Panc1 (cell line): ENCODE data around the gene CCDC74B. TPM values are rescaled to one million over a fixed set of nuclear protein-coding genes. Genes with fewer than 3 reads are reported as not detected.
A peak's percentile ranks its signal among the peaks of the same experiment; 100 is the strongest.
"Not testable (repeated sequence)": the region's sequence is repeated elsewhere in the genome, so short reads cannot be mapped to it uniquely, and the experiment has no call there.

ENCODE experiments used
- ATAC-seq: fragments of 200-7000 bp; cut with Tn5 transposase; 2 replicates; pipeline ENCODE4 v1.9.1; 2020; ENCODE audit warnings: mild to moderate bottlenecking, moderate library complexity
- BruUV-seq: library from RNA; stranded (reverse); fragments of 400-500 nt; replicated peaks from 2 replicates; lab custom pipeline; 2021; lab: Mats Ljungman, UMichigan
- CTCF ChIA-PET: fragments of 300-600 bp; sonication (Branson Sonifier 250); formaldehyde crosslinking; loops from one replicate; lab custom pipeline; 2022; ENCODE audit warnings: antibody characterized with exemption; lab: Charles Lee
- POLR2A ChIA-PET: fragments of 300-600 bp; sonication (Branson Sonifier 250); formaldehyde crosslinking; loops from one replicate; lab custom pipeline; 2022; ENCODE audit warnings: antibody characterized with exemption; lab: Charles Lee
- DNase-seq: peaks from one replicate; pipeline ENCODE4 v3.0.0-alpha.2; 2010; ENCODE audit warnings: low read depth, low spot score
- H3K27ac ChIP-seq: 2 replicates; pipeline ENCODE4 v1.5.1; 2011; ENCODE audit warnings: mild to moderate bottlenecking, low read length, inconsistent platforms
- H3K27me3 ChIP-seq: fragments of 200-500 bp; sonication (Bioruptor generic); 2 replicates; pipeline ENCODE4 v1.6.0; 2014; ENCODE audit warnings: low read length, inconsistent platforms; ENCODE audit not compliant: control insufficient read depth, insufficient read depth
- H3K36me3 ChIP-seq: fragments of 200-500 bp; sonication (Bioruptor generic); 2 replicates; pipeline ENCODE4 v1.5.1; 2014; ENCODE audit warnings: inconsistent platforms, mild to moderate bottlenecking, low read length, moderate library complexity; ENCODE audit not compliant: control insufficient read depth, insufficient read depth
- H3K4me1 ChIP-seq: 2 replicates; pipeline ENCODE4 v1.5.1; 2011; ENCODE audit warnings: inconsistent platforms, mild to moderate bottlenecking, low read length, moderate library complexity; ENCODE audit not compliant: control insufficient read depth, insufficient read depth
- H3K4me3 ChIP-seq, 2 experiments: 2 replicates each; pipeline ENCODE4 v1.5.1; 2011 to 2012; ENCODE audit warnings: low read depth in 2 of 2, low read length in 2 of 2, mild to moderate bottlenecking in 2 of 2, inconsistent platforms in 1 of 2, moderate library complexity in 1 of 2
- H3K9me3 ChIP-seq: fragments of 200-500 bp; sonication (Bioruptor generic); 2 replicates; pipeline ENCODE4 v1.5.1; 2014; ENCODE audit warnings: low read depth, mild to moderate bottlenecking, inconsistent platforms, low read length, moderate library complexity; ENCODE audit not compliant: control insufficient read depth, insufficient read depth
- in situ Hi-C: cut with HindIII; loops from 2 replicates; pipeline ENCODE4 v1.10.0; 2016; ENCODE audit warnings: low sequenced_read_pairs, low pct_unique_long_range_greater_than_20kb
- intact Hi-C: fragments of 100-400 bp; cut with micrococcal nuclease; formaldehyde crosslinking; loops from one replicate; pipeline ENCODE4 v1.10.0; 2022; ENCODE audit not compliant: unreplicated experiment
- total RNA-seq: library from RNA; stranded (reverse); gene quantifications from one replicate; pipeline ENCODE4 v1.2.1, GENCODE V29; 2021; ENCODE audit not compliant: unreplicated experiment

Gene CCDC74B
- total RNA-seq, 1 experiment from 2014 or later, result 9.8 TPM

GRCh38 chr2:130120924-130121323 lies 24.0 kb downstream of the CCDC74B start:
- in situ Hi-C loops, H3K36me3 ChIP-seq, intact Hi-C loops, H3K4me1 ChIP-seq, H3K9me3 ChIP-seq, DNase-seq, POLR2A ChIA-PET, H3K4me3 ChIP-seq, CTCF ChIA-PET, ATAC-seq, BruUV-seq, H3K27ac ChIP-seq, H3K27me3 ChIP-seq: not testable (repeated sequence)

- H3K4me3 ChIP-seq, H3K27me3 ChIP-seq, H3K27ac ChIP-seq, CTCF ChIA-PET, intact Hi-C loops, H3K36me3 ChIP-seq, H3K4me1 ChIP-seq, H3K9me3 ChIP-seq, in situ Hi-C loops, DNase-seq, POLR2A ChIA-PET, ATAC-seq: not testable (repeated sequence)
- BruUV-seq, result TSS peak; percentile 18
Measured at GRCh38 chr2:130102597-130103363, 42.1 kb downstream of the CCDC74B start.

Other genes with a start within 250 kb of the CCDC74B start
- gene RAB6C, start 165.4 kb downstream of the CCDC74B start, total RNA-seq, result 0.13 TPM
- 7.2 TPM for gene POTEF, start 15.9 kb downstream of the CCDC74B start, total RNA-seq
- 89.0 TPM for gene SMPD4, start 36.5 kb upstream of the CCDC74B start, total RNA-seq
- 305 TPM for gene MZT2B, start 37.1 kb upstream of the CCDC74B start, total RNA-seq
- gene TUBA3E, start 53.3 kb upstream of the CCDC74B start, total RNA-seq, result not detected
- 104 TPM for gene IMP4, start 197.8 kb upstream of the CCDC74B start, total RNA-seq
- 35.3 TPM for gene PTPN18, start 210.9 kb upstream of the CCDC74B start, total RNA-seq